Hair follicle dermal papilla cell (primary cell): ENCODE measurements around the gene SSB. TPM values are rescaled to one million over a fixed set of nuclear protein-coding genes. Genes with fewer than 3 reads are reported as not detected.

Source experiments
- total RNA-seq: library from RNA; depleted of rRNA; stranded (reverse); fragments of >200 nt; gene quantifications from 2 replicates; pipeline ENCODE4 v1.2.3, GENCODE V29; 2012

Gene SSB
- 55.7 and 62.9 TPM in 2 replicates for total RNA-seq

GRCh38 chr2:169798718-169799592, at the start of gene SSB:
Gene SSB (plus strand): TSS chr2:169798871. CDS start chr2:169800961, 2,090 bp downstream.

GRCh38 chr2:169824373-169825333, 26.0 kb downstream of the SSB start, which contains the start of gene METTL5:
Gene METTL5 (minus strand): TSS chr2:169824905. CDS start chr2:169824597, 308 bp downstream.

GRCh38 chr2:169827272-169828140, 28.8 kb downstream of the SSB start, which contains the start of gene UBR3:
Gene UBR3 (plus strand): TSS chr2:169827454. CDS start chr2:169827508, 54 bp downstream.

Other genes starting within 250 kb of the SSB start
- gene FASTKD1, start 225.0 kb upstream of the SSB start, total RNA-seq = 18.0 and 19.8 TPM in 2 replicates
- gene PPIG, start 214.5 kb upstream of the SSB start, total RNA-seq = 22.7 and 24.5 TPM in 2 replicates
- 0.12 TPM in 1 of 2 replicates, not detected in the other for gene CFAP210, start 104.5 kb upstream of the SSB start, total RNA-seq
- 3.5 and 5.5 TPM in 2 replicates for gene PHOSPHO2, start 104.4 kb upstream of the SSB start, total RNA-seq
- 1.6 and 1.7 TPM in 2 replicates for gene KLHL23, start 65.0 kb upstream of the SSB start, total RNA-seq
- 28.1 and 31.6 TPM in 2 replicates for gene METTL5, start 26.0 kb downstream of the SSB start, total RNA-seq
- gene UBR3, start 28.6 kb downstream of the SSB start, total RNA-seq = 30.6 and 36.8 TPM in 2 replicates